K562 (cell line): ENCODE measurements around the gene GET4.

Experiments
- ATF1 ChIP-seq, 2 experiments: fragments of 450-650 bp in 1 of 2; IDR thresholded peaks; 2 replicates each; pipeline ENCODE4 v1.6.1; 2016; ENCODE audit warnings: missing compliant biosample characterization in 1 of 2, missing genetic modification characterization in 1 of 2
- CREB1 ChIP-seq, 2 experiments: sonication (generic) in 1 of 2; formaldehyde crosslinking in 1 of 2; IDR thresholded peaks; 2 replicates each; pipeline versions ENCODE4 v1.6.1 to v1.8.0; 2012 to 2022; ENCODE audit warnings: inconsistent platforms in 1 of 2, mild to moderate bottlenecking in 1 of 2, missing genetic modification reagents in 1 of 2, moderate library complexity in 1 of 2
- JUNB ChIP-seq: fragments of 450-650 bp; formaldehyde crosslinking; conservative IDR thresholded peaks from 2 replicates; pipeline ENCODE4 v1.4.0; 2020; ENCODE audit warnings: mild to moderate bottlenecking
- MLLT1 ChIP-seq, 2 experiments: fragments of 450-650 bp; IDR thresholded peaks; 2 replicates each; pipeline ENCODE4 v1.6.1; 2016
- SETDB1 ChIP-seq: IDR thresholded peaks from one replicate; pipeline ENCODE4 v1.6.1; 2012; ENCODE audit warnings: low read length, control low read depth, inconsistent platforms
- SIN3A ChIP-seq, 2 experiments: fragments of 150-350 bp in 1 of 2; IDR thresholded peaks; 2 replicates each; pipeline ENCODE4 v1.6.1; 2011 to 2016; ENCODE audit warnings: borderline replicate concordance in 2 of 2, low read depth in 2 of 2, low read length in 2 of 2, mild to moderate bottlenecking in 2 of 2, moderate library complexity in 2 of 2; ENCODE audit not compliant: control insufficient read depth in 1 of 2
- TCF7L2 ChIP-seq: fragments of 150-350 bp; IDR thresholded peaks from 2 replicates; pipeline ENCODE4 v1.6.1; 2016; ENCODE audit warnings: low read depth, mild to moderate bottlenecking, low read length, moderate library complexity
- ZC3H4 ChIP-seq: sonication (generic); formaldehyde crosslinking; IDR thresholded peaks from 2 replicates; pipeline ENCODE4 v1.9.0; 2021; ENCODE audit warnings: missing genetic modification reagents, borderline replicate concordance

- TF ChIP-seq MLLT1 (IDR thresholded peaks at IDR 0.05) (no peak), SIN3A (IDR thresholded peaks at IDR 0.05; ENCODE audit: borderline replicate concordance in 2 of 2, control insufficient read depth in 1 of 2, low read depth in 2 of 2, low read length in 2 of 2) (no peak), JUNB (no peak), CREB1 (IDR thresholded peaks at IDR 0.05) (no peak), CREB1 (CRISPR knock-in tag; IDR thresholded peaks at IDR 0.05) (no peak), ATF1 (CRISPR knock-in tag; IDR thresholded peaks at IDR 0.05) (no peak), ATF1 (tag; IDR thresholded peaks at IDR 0.05) (no peak), TCF7L2 (no peak), ZC3H4 (CRISPR knock-in tag) (no peak), SETDB1 (no peak)
Observed at GRCh38 chr7:895451-896052, 19.2 kb downstream of the GET4 start.
